Progenitor cell of endocrine pancreas (in vitro differentiated cells): ENCODE results near the gene NR3C1. TPM values are rescaled to one million over a fixed set of nuclear protein-coding genes. Genes with fewer than 3 reads are reported as not detected.

Experiments
- DNase-seq: peaks from one replicate; pipeline ENCODE4 v3.0.0; 2021; ENCODE audit warnings: low spot score; ENCODE audit not compliant: unreplicated experiment
- H3K27ac Mint-ChIP-seq: 2 replicates; pipeline ENCODE4 v1.8.0; 2021; ENCODE audit warnings: mild to moderate bottlenecking, moderate library complexity, mixed read lengths
- H3K27me3 Mint-ChIP-seq: 2 replicates; pipeline ENCODE4 v1.8.0; 2021; ENCODE audit warnings: mixed read lengths
- H3K36me3 Mint-ChIP-seq: 2 replicates; pipeline ENCODE4 v1.8.0; 2022; ENCODE audit warnings: mixed read lengths; ENCODE audit not compliant: insufficient read depth
- H3K4me1 Mint-ChIP-seq: 2 replicates; pipeline ENCODE4 v1.8.0; 2021; ENCODE audit warnings: low read depth, mixed read lengths
- H3K4me3 Mint-ChIP-seq: 2 replicates; pipeline ENCODE4 v1.8.0; 2021; ENCODE audit warnings: low read depth, mild to moderate bottlenecking, moderate library complexity, mixed read lengths
- H3K9me3 Mint-ChIP-seq: 2 replicates; pipeline ENCODE4 v1.8.0; 2021; ENCODE audit warnings: low read depth, mixed read lengths
- CTCF ChIP-seq: fragments of 200-600 bp; sonication (generic); IDR thresholded peaks from one replicate; pipeline ENCODE4 v1.5.0; 2021; ENCODE audit warnings: antibody characterized with exemption, mild to moderate bottlenecking; ENCODE audit not compliant: unreplicated experiment
- total RNA-seq: library from RNA; stranded (reverse); gene quantifications from 2 replicates; pipeline ENCODE4 v1.2.1, GENCODE V29; 2021

Gene NR3C1
- total RNA-seq, 1 donor from 2014 or later: 6.7 TPM

DNA sequence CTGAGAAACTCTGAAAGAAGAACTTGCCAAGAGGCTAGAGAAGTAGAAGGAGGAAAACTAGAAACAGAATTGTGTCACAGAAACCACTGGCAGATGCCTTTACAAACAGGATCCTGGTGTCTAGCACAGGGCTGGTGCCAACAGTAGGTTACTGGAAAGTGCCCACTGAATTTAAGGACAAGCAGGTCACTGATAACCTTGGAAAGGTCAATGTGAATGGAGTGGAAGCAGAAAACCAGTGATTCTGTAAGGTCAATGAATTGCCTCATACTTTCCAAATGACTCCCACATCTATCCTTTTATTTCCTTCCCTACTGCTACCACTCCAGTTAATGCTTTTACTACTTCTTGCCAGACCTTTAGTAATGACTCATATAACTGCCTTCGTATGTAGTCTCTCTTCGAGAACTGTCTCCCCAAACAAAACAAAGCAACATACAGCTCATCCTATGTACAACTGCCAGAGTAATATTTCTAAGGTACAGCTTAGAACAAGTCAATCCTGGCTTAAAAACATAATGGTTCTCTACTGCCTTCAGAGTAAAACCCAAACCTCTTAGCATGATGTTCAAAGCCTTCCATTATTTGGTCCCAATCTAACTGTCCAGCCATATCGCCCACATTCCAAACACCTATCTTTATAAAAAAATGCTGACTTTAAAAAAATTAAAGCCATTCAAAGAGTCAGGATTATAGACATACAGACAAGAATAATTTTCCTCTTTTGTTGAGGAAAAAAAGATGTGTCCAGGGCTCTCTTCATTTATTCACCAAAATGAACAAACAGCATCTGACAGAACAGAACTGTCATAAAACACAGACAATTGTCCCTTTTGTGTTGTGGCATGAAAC lies 52.5 kb downstream of the NR3C1 start:
- no peak for TF ChIP-seq CTCF
- H3K4me1 Mint-ChIP-seq: no peaks in the 10 kb centered on the region
- no peak for DNase-seq
- H3K36me3 Mint-ChIP-seq: no peaks in the 10 kb centered on the region
- H3K27ac Mint-ChIP-seq: no peak overlapping the region
- peaks cover 5% of the 10 kb centered on the region for H3K27me3 Mint-ChIP-seq
- no peaks in the 10 kb centered on the region for H3K9me3 Mint-ChIP-seq
- H3K4me3 Mint-ChIP-seq: no peak overlapping the region

- Mint-ChIP-seq H3K36me3 (no peaks in the 10 kb centered on the region), H3K27ac (no peak overlapping the region)
- no peak for TF ChIP-seq CTCF
Measured at GRCh38 chr5:143350341-143350740, 53.1 kb downstream of the NR3C1 start.

GRCh38 chr5:143349177-143349576 lies 54.3 kb downstream of the NR3C1 start:
- no peak for DNase-seq
- Mint-ChIP-seq H3K4me1 (no peaks in the 10 kb centered on the region), H3K36me3 (no peaks in the 10 kb centered on the region), H3K27me3 (peaks cover 5% of the 10 kb centered on the region), H3K9me3 (no peaks in the 10 kb centered on the region), H3K27ac (no peak overlapping the region), H3K4me3 (no peak overlapping the region)
- TF ChIP-seq CTCF: no peak

More at GRCh38 chr5:143350341-143350740, 53.1 kb downstream of the NR3C1 start:
- no peak for DNase-seq
- Mint-ChIP-seq H3K9me3 (no peaks in the 10 kb centered on the region), H3K4me3 (no peak overlapping the region), H3K27me3 (peaks cover 5% of the 10 kb centered on the region), H3K4me1 (no peaks in the 10 kb centered on the region)

- Mint-ChIP-seq H3K36me3 (no peaks in the 10 kb centered on the region), H3K27ac (no peak overlapping the region), H3K9me3 (no peaks in the 10 kb centered on the region), H3K4me1 (no peaks in the 10 kb centered on the region), H3K4me3 (no peak overlapping the region), H3K27me3 (no peaks in the 10 kb centered on the region)
- DNase-seq: no peak
- TF ChIP-seq CTCF: no peak
Measured at GRCh38 chr5:143347698-143348344, 55.7 kb downstream of the NR3C1 start.

- no peaks in the 10 kb centered on the region for H3K9me3 Mint-ChIP-seq
- TF ChIP-seq CTCF: no peak
- no peak overlapping the region for H3K27ac Mint-ChIP-seq
- H3K4me3 Mint-ChIP-seq: no peak overlapping the region
- H3K4me1 Mint-ChIP-seq: no peaks in the 10 kb centered on the region
- DNase-seq: no peak
- no peaks in the 10 kb centered on the region for H3K36me3 Mint-ChIP-seq
- H3K27me3 Mint-ChIP-seq: no peaks in the 10 kb centered on the region
Measured at GRCh38 chr5:143347046-143347445, 56.4 kb downstream of the NR3C1 start.
